Mucosa of stomach (tissue), 1 donor: ENCODE data around the gene DNAH6.

Experiments used
- H3K27me3 ChIP-seq: one replicate; pipeline ENCODE4 v1.7.0; 2013; ENCODE audit warnings: mild to moderate bottlenecking, low read length; ENCODE audit not compliant: control insufficient read depth, insufficient read depth
- H3K36me3 ChIP-seq: one replicate; pipeline ENCODE4 v1.7.0; 2013; ENCODE audit warnings: low read length; ENCODE audit not compliant: control insufficient read depth, insufficient read depth
- H3K4me1 ChIP-seq: one replicate; pipeline ENCODE4 v1.7.0; 2013; ENCODE audit warnings: mild to moderate bottlenecking, low read length; ENCODE audit not compliant: control insufficient read depth, insufficient read depth
- H3K4me3 ChIP-seq: one replicate; pipeline ENCODE4 v1.7.0; 2013; ENCODE audit warnings: low read length
- H3K9ac ChIP-seq: one replicate; pipeline ENCODE4 v1.7.0; 2013; ENCODE audit warnings: mild to moderate bottlenecking, low read length, moderate library complexity
- H3K9me3 ChIP-seq: one replicate; pipeline ENCODE4 v1.7.0; 2013; ENCODE audit warnings: mild to moderate bottlenecking, low read length, moderate library complexity; ENCODE audit not compliant: control insufficient read depth
- donor health status: Pancreatic carcinoma.

The DNAH6 gene

GRCh38 chr2:84704505-84705244 lies 188.4 kb downstream of the DNAH6 start:
- no peak overlapping the region for H3K9ac ChIP-seq
- H3K4me1 ChIP-seq: no peaks in the 10 kb centered on the region
- no peaks in the 10 kb centered on the region for H3K36me3 ChIP-seq
- no peaks in the 10 kb centered on the region for H3K27me3 ChIP-seq
- H3K4me3 ChIP-seq: no peak overlapping the region
- H3K9me3 ChIP-seq: no peaks in the 10 kb centered on the region

- no peaks in the 10 kb centered on the region for H3K27me3 ChIP-seq
- no peak overlapping the region for H3K4me3 ChIP-seq
- H3K36me3 ChIP-seq: no peaks in the 10 kb centered on the region
- no peak overlapping the region for H3K9ac ChIP-seq
- H3K4me1 ChIP-seq: no peaks in the 10 kb centered on the region
- H3K9me3 ChIP-seq: no peaks in the 10 kb centered on the region
Measured at GRCh38 chr2:84705858-84706257, 189.6 kb downstream of the DNAH6 start.

GRCh38 chr2:84708442-84708841 lies 192.1 kb downstream of the DNAH6 start:
- H3K4me1 ChIP-seq: no peaks in the 10 kb centered on the region
- H3K9ac ChIP-seq: no peak overlapping the region
- no peak overlapping the region for H3K4me3 ChIP-seq
- H3K27me3 ChIP-seq: no peaks in the 10 kb centered on the region
- no peaks in the 10 kb centered on the region for H3K9me3 ChIP-seq
- H3K36me3 ChIP-seq: no peaks in the 10 kb centered on the region

- no peaks in the 10 kb centered on the region for H3K9me3 ChIP-seq
- H3K4me3 ChIP-seq: no peak overlapping the region
- H3K36me3 ChIP-seq: no peaks in the 10 kb centered on the region
- H3K4me1 ChIP-seq: no peaks in the 10 kb centered on the region
- H3K27me3 ChIP-seq: no peaks in the 10 kb centered on the region
- no peak overlapping the region for H3K9ac ChIP-seq
Measured at GRCh38 chr2:84711651-84712050, 195.4 kb downstream of the DNAH6 start.

- Histone ChIP-seq H3K27me3 (no peaks in the 10 kb centered on the region), H3K9ac (no peak overlapping the region), H3K4me3 (no peak overlapping the region), H3K9me3 (no peaks in the 10 kb centered on the region), H3K4me1 (no peaks in the 10 kb centered on the region), H3K36me3 (no peaks in the 10 kb centered on the region)
Measured at GRCh38 chr2:84713441-84713840, 197.1 kb downstream of the DNAH6 start.

- Histone ChIP-seq H3K27me3 (no peaks in the 10 kb centered on the region), H3K36me3 (no peaks in the 10 kb centered on the region), H3K4me1 (no peaks in the 10 kb centered on the region), H3K9ac (no peak overlapping the region), H3K9me3 (no peaks in the 10 kb centered on the region), H3K4me3 (no peak overlapping the region)
Measured at GRCh38 chr2:84716564-84716963, 200.3 kb downstream of the DNAH6 start.

- Histone ChIP-seq H3K4me1 (no peaks in the 10 kb centered on the region), H3K4me3 (no peak overlapping the region), H3K9ac (no peak overlapping the region), H3K27me3 (no peaks in the 10 kb centered on the region), H3K36me3 (no peaks in the 10 kb centered on the region), H3K9me3 (no peaks in the 10 kb centered on the region)
Measured at GRCh38 chr2:84717302-84717701, 201.0 kb downstream of the DNAH6 start.

GRCh38 chr2:84719434-84719833 lies 203.1 kb downstream of the DNAH6 start:
- Histone ChIP-seq H3K27me3 (no peaks in the 10 kb centered on the region), H3K4me3 (no peak overlapping the region), H3K36me3 (no peaks in the 10 kb centered on the region), H3K9ac (no peak overlapping the region), H3K9me3 (no peaks in the 10 kb centered on the region), H3K4me1 (no peaks in the 10 kb centered on the region)

- Histone ChIP-seq H3K36me3 (no peaks in the 10 kb centered on the region), H3K4me3 (no peak overlapping the region), H3K9ac (no peak overlapping the region), H3K4me1 (no peaks in the 10 kb centered on the region), H3K9me3 (no peaks in the 10 kb centered on the region), H3K27me3 (no peaks in the 10 kb centered on the region)
Measured at GRCh38 chr2:84723831-84724230, 207.5 kb downstream of the DNAH6 start.

GRCh38 chr2:84725717-84726116 lies 209.4 kb downstream of the DNAH6 start:
- Histone ChIP-seq H3K9ac (no peak overlapping the region), H3K27me3 (no peaks in the 10 kb centered on the region), H3K4me1 (no peaks in the 10 kb centered on the region), H3K9me3 (no peaks in the 10 kb centered on the region), H3K36me3 (no peaks in the 10 kb centered on the region), H3K4me3 (no peak overlapping the region)

- H3K36me3 ChIP-seq: no peaks in the 10 kb centered on the region
- no peaks in the 10 kb centered on the region for H3K27me3 ChIP-seq
- no peak overlapping the region for H3K4me3 ChIP-seq
- no peak overlapping the region for H3K9ac ChIP-seq
- no peaks in the 10 kb centered on the region for H3K9me3 ChIP-seq
- no peaks in the 10 kb centered on the region for H3K4me1 ChIP-seq
Measured at GRCh38 chr2:84727315-84727714, 211.0 kb downstream of the DNAH6 start.

GRCh38 chr2:84729224-84729623 lies 212.9 kb downstream of the DNAH6 start:
- H3K4me1 ChIP-seq: no peaks in the 10 kb centered on the region
- no peaks in the 10 kb centered on the region for H3K9me3 ChIP-seq
- no peak overlapping the region for H3K9ac ChIP-seq
- H3K36me3 ChIP-seq: no peaks in the 10 kb centered on the region
- no peaks in the 10 kb centered on the region for H3K27me3 ChIP-seq
- H3K4me3 ChIP-seq: no peak overlapping the region

- Histone ChIP-seq H3K4me3 (no peak overlapping the region), H3K27me3 (no peaks in the 10 kb centered on the region), H3K36me3 (no peaks in the 10 kb centered on the region), H3K9ac (no peak overlapping the region), H3K4me1 (no peaks in the 10 kb centered on the region), H3K9me3 (no peaks in the 10 kb centered on the region)
Measured at GRCh38 chr2:84731185-84731584, 214.9 kb downstream of the DNAH6 start.
